Measurements from ENCODE around the gene PLD1.

The PLD1 gene

GRCh38 chr3:171828902-171829770, 18.9 kb upstream of the PLD1 start:
- H3K27ac ChIP-seq (ENCODE audit: insufficient read depth, low read length, poor library complexity, severe bottlenecking): no peak overlapping the region
- H3K4me1 ChIP-seq (ENCODE audit: control insufficient read depth, insufficient read depth, low read length, poor library complexity, severe bottlenecking): no peaks in the 10 kb centered on the region
- H3K4me3 ChIP-seq (ENCODE audit: insufficient read depth, low read depth, low read length, poor library complexity, severe bottlenecking): no peak overlapping the region
- no peaks in the 10 kb centered on the region for H3K27me3 ChIP-seq (replicated peaks; ENCODE audit: control insufficient read depth, insufficient read depth, low read length, poor library complexity, severe bottlenecking)
- H3K9me3 ChIP-seq (ENCODE audit: control insufficient read depth, low read length): no peaks in the 10 kb centered on the region
- DNase-seq: no peak
- H3K36me3 ChIP-seq (ENCODE audit: control insufficient read depth, insufficient read depth, low read length): no peaks in the 10 kb centered on the region

- H3K4me1 ChIP-seq (ENCODE audit: control insufficient read depth, insufficient read depth, low read length, poor library complexity, severe bottlenecking): no peaks in the 10 kb centered on the region
- H3K27me3 ChIP-seq (replicated peaks; ENCODE audit: control insufficient read depth, insufficient read depth, low read length, poor library complexity, severe bottlenecking): no peaks in the 10 kb centered on the region
- DNase-seq: no peak
- no peak overlapping the region for H3K27ac ChIP-seq (ENCODE audit: insufficient read depth, low read length, poor library complexity, severe bottlenecking)
- no peak overlapping the region for H3K4me3 ChIP-seq (ENCODE audit: insufficient read depth, low read depth, low read length, poor library complexity, severe bottlenecking)
- no peaks in the 10 kb centered on the region for H3K9me3 ChIP-seq (ENCODE audit: control insufficient read depth, low read length)
- H3K36me3 ChIP-seq (ENCODE audit: control insufficient read depth, insufficient read depth, low read length): no peaks in the 10 kb centered on the region
Measured at GRCh38 chr3:171827836-171828458, 17.7 kb upstream of the PLD1 start.

- DNase-seq: no peak
- no peaks in the 10 kb centered on the region for H3K9me3 ChIP-seq (ENCODE audit: control insufficient read depth, low read length)
- no peak overlapping the region for H3K27ac ChIP-seq (ENCODE audit: insufficient read depth, low read length, poor library complexity, severe bottlenecking)
- H3K4me1 ChIP-seq (ENCODE audit: control insufficient read depth, insufficient read depth, low read length, poor library complexity, severe bottlenecking): no peaks in the 10 kb centered on the region
- no peaks in the 10 kb centered on the region for H3K36me3 ChIP-seq (ENCODE audit: control insufficient read depth, insufficient read depth, low read length)
- H3K4me3 ChIP-seq (ENCODE audit: insufficient read depth, low read depth, low read length, poor library complexity, severe bottlenecking): no peak overlapping the region
- no peaks in the 10 kb centered on the region for H3K27me3 ChIP-seq (replicated peaks; ENCODE audit: control insufficient read depth, insufficient read depth, low read length, poor library complexity, severe bottlenecking)
Measured at GRCh38 chr3:171827385-171827784, 17.1 kb upstream of the PLD1 start.

GRCh38 chr3:171825222-171825828, 15.0 kb upstream of the PLD1 start:
- Histone ChIP-seq H3K27ac (ENCODE audit: insufficient read depth, low read length, poor library complexity, severe bottlenecking) (no peak overlapping the region), H3K36me3 (ENCODE audit: control insufficient read depth, insufficient read depth, low read length) (no peaks in the 10 kb centered on the region), H3K9me3 (ENCODE audit: control insufficient read depth, low read length) (no peaks in the 10 kb centered on the region), H3K4me3 (ENCODE audit: insufficient read depth, low read depth, low read length, poor library complexity, severe bottlenecking) (no peak overlapping the region), H3K27me3 (replicated peaks; ENCODE audit: control insufficient read depth, insufficient read depth, low read length, poor library complexity, severe bottlenecking) (no peaks in the 10 kb centered on the region), H3K4me1 (ENCODE audit: control insufficient read depth, insufficient read depth, low read length, poor library complexity, severe bottlenecking) (no peaks in the 10 kb centered on the region)
- DNase-seq: no peak

- Histone ChIP-seq H3K4me3 (ENCODE audit: insufficient read depth, low read depth, low read length, poor library complexity, severe bottlenecking) (no peak overlapping the region), H3K9me3 (ENCODE audit: control insufficient read depth, low read length) (no peaks in the 10 kb centered on the region), H3K4me1 (ENCODE audit: control insufficient read depth, insufficient read depth, low read length, poor library complexity, severe bottlenecking) (no peaks in the 10 kb centered on the region), H3K27me3 (replicated peaks; ENCODE audit: control insufficient read depth, insufficient read depth, low read length, poor library complexity, severe bottlenecking) (no peaks in the 10 kb centered on the region), H3K36me3 (ENCODE audit: control insufficient read depth, insufficient read depth, low read length) (no peaks in the 10 kb centered on the region), H3K27ac (ENCODE audit: insufficient read depth, low read length, poor library complexity, severe bottlenecking) (no peak overlapping the region)
- no peak for DNase-seq
Measured at GRCh38 chr3:171824824-171825221, 14.5 kb upstream of the PLD1 start.

GRCh38 chr3:171824116-171824515, 13.8 kb upstream of the PLD1 start:
- DNase-seq: no peak
- no peaks in the 10 kb centered on the region for H3K27me3 ChIP-seq (replicated peaks; ENCODE audit: control insufficient read depth, insufficient read depth, low read length, poor library complexity, severe bottlenecking)
- no peaks in the 10 kb centered on the region for H3K9me3 ChIP-seq (ENCODE audit: control insufficient read depth, low read length)
- no peak overlapping the region for H3K27ac ChIP-seq (ENCODE audit: insufficient read depth, low read length, poor library complexity, severe bottlenecking)
- no peaks in the 10 kb centered on the region for H3K36me3 ChIP-seq (ENCODE audit: control insufficient read depth, insufficient read depth, low read length)
- no peak overlapping the region for H3K4me3 ChIP-seq (ENCODE audit: insufficient read depth, low read depth, low read length, poor library complexity, severe bottlenecking)
- H3K4me1 ChIP-seq (ENCODE audit: control insufficient read depth, insufficient read depth, low read length, poor library complexity, severe bottlenecking): no peaks in the 10 kb centered on the region

- no peak for DNase-seq
- no peaks in the 10 kb centered on the region for H3K4me1 ChIP-seq (ENCODE audit: control insufficient read depth, insufficient read depth, low read length, poor library complexity, severe bottlenecking)
- no peak overlapping the region for H3K4me3 ChIP-seq (ENCODE audit: insufficient read depth, low read depth, low read length, poor library complexity, severe bottlenecking)
- H3K9me3 ChIP-seq (ENCODE audit: control insufficient read depth, low read length): no peaks in the 10 kb centered on the region
- no peaks in the 10 kb centered on the region for H3K36me3 ChIP-seq (ENCODE audit: control insufficient read depth, insufficient read depth, low read length)
- H3K27me3 ChIP-seq (replicated peaks; ENCODE audit: control insufficient read depth, insufficient read depth, low read length, poor library complexity, severe bottlenecking): no peaks in the 10 kb centered on the region
- H3K27ac ChIP-seq (ENCODE audit: insufficient read depth, low read length, poor library complexity, severe bottlenecking): no peak overlapping the region
Measured at GRCh38 chr3:171822431-171823106, 12.3 kb upstream of the PLD1 start.

DNA sequence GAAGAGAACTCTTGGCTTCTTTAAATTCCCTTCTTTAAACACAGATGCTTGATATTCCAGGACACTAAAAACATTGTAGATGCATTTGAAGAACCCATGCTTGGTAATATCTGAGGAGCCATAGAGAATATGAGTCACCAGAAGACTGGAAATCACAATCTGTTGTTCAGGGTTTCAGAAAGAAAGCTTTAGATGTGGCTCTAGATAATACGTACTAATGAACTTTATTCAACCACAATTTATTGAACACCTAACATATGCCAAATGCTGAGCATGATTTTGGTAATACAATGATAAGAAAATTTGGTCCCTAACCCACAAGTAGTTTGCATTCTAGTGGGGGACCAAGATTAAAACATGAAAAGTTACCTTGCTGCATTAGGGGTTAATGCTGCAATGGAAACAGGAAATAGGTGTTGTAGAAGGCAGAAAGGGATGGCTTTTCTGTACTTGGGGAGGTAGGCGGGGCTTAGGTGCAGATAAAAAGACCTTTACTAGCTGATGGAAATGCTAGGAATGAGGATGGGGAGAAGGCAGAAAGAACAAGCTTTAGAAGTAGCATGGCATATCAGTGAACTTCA, 11.6 kb upstream of the PLD1 start:
- no peaks in the 10 kb centered on the region for H3K4me1 ChIP-seq (ENCODE audit: control insufficient read depth, insufficient read depth, low read length, poor library complexity, severe bottlenecking)
- no peaks in the 10 kb centered on the region for H3K27me3 ChIP-seq (replicated peaks; ENCODE audit: control insufficient read depth, insufficient read depth, low read length, poor library complexity, severe bottlenecking)
- no peak overlapping the region for H3K4me3 ChIP-seq (ENCODE audit: insufficient read depth, low read depth, low read length, poor library complexity, severe bottlenecking)
- no peaks in the 10 kb centered on the region for H3K9me3 ChIP-seq (ENCODE audit: control insufficient read depth, low read length)
- H3K36me3 ChIP-seq (ENCODE audit: control insufficient read depth, insufficient read depth, low read length): no peaks in the 10 kb centered on the region
- no peak for DNase-seq
- no peak overlapping the region for H3K27ac ChIP-seq (ENCODE audit: insufficient read depth, low read length, poor library complexity, severe bottlenecking)

DNA sequence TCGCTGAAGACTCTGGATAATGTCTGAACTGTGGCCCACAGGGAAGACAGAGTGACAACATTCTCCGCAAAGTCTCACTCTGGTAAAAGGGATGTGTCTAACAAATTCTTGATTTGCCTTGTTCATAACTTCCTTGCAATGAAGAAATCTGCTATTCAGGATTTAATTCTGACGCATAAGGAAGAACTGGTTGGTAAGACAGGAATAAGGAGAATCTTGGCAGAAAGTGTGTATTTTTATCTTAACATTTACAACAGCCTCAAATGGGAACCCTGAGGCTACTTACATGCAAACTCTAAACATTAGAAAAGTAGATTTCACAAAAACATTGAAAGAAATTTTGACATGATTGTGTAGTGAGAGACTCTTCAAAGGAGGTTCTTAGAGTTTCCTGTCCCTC, 10.8 kb upstream of the PLD1 start:
- no peak overlapping the region for H3K4me3 ChIP-seq (ENCODE audit: insufficient read depth, low read depth, low read length, poor library complexity, severe bottlenecking)
- DNase-seq: no peak
- H3K4me1 ChIP-seq (ENCODE audit: control insufficient read depth, insufficient read depth, low read length, poor library complexity, severe bottlenecking): no peaks in the 10 kb centered on the region
- H3K27me3 ChIP-seq (replicated peaks; ENCODE audit: control insufficient read depth, insufficient read depth, low read length, poor library complexity, severe bottlenecking): no peaks in the 10 kb centered on the region
- H3K27ac ChIP-seq (ENCODE audit: insufficient read depth, low read length, poor library complexity, severe bottlenecking): no peak overlapping the region
- no peaks in the 10 kb centered on the region for H3K36me3 ChIP-seq (ENCODE audit: control insufficient read depth, insufficient read depth, low read length)
- H3K9me3 ChIP-seq (ENCODE audit: control insufficient read depth, low read length): no peaks in the 10 kb centered on the region

Measured in effector memory CD4-positive, alpha-beta T cell (primary cell).